Dermis microvascular lymphatic vessel endothelial cell (primary cell): ENCODE data around the gene LRRC74A. TPM values are rescaled to one million over a fixed set of nuclear protein-coding genes. Genes with fewer than 3 reads are reported as not detected.
"Not testable (repeated sequence)": the region's sequence is repeated elsewhere in the genome, so short reads cannot be mapped to it uniquely, and the experiment has no call there.

Experiments
- DNase-seq, 2 donors: peaks; one replicate each; pipeline versions ENCODE4 v3.0.0 to v3.0.0-alpha.2; 2010; ENCODE audit warnings: low read depth in 2 of 2
- total RNA-seq: library from RNA; depleted of rRNA; stranded (reverse); fragments of >200 nt; gene quantifications from 2 replicates; pipeline ENCODE4 v1.2.1, GENCODE V29; 2014

The LRRC74A gene
- total RNA-seq, 1 donor from 2014 or later: not detected

- peak in 1 of 2 donors; percentile 14 for DNase-seq
Observed at GRCh38 chr14:76884853-76885276, 58.7 kb downstream of the LRRC74A start.

DNA sequence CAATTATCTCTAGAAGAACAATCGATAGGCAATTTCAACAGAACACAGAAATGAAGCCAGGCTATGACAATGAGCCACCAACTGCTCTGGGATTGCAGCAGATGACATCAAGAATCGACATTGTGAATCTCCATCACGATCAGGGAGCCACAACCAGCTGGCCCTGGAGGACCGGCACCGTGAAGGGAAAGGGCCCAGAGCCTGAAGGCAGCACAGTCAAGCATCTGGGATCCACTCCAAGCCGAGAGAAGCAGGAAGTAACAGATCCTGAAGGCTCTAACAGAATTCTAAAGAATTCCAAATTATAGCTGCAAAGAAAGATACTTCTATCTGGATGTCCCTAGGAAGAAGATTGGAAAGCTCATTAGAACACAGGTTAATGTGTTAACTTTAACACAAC lies 61.0 kb downstream of the LRRC74A start:
- DNase-seq: no peak

- no peak for DNase-seq
Observed at GRCh38 chr14:76891391-76891790, 65.2 kb downstream of the LRRC74A start.

- no peak for DNase-seq
Observed at GRCh38 chr14:76894308-76894707, 68.1 kb downstream of the LRRC74A start.

GRCh38 chr14:76898006-76898405 lies 71.8 kb downstream of the LRRC74A start:
- not testable (repeated sequence) for DNase-seq

DNA sequence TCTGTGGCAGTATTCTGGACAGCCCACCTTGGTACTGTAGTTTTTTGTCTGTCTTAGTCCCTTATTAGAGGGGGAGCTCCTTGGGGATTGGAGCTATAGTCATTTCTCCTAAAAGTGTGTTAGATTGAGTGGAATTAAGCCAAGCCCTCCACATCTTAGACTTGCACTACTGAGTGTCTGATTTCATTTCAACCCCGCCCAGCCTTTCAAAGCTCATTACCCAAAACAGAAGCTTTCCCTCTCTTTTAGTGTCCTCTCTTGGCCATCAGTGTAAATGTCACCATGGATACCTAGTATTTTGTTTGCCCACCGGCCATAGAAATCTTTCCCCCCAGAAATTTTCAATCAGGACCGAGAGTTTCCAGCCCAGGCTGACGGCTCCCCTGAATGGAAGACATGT lies 74.5 kb downstream of the LRRC74A start:
- no peak for DNase-seq

DNA sequence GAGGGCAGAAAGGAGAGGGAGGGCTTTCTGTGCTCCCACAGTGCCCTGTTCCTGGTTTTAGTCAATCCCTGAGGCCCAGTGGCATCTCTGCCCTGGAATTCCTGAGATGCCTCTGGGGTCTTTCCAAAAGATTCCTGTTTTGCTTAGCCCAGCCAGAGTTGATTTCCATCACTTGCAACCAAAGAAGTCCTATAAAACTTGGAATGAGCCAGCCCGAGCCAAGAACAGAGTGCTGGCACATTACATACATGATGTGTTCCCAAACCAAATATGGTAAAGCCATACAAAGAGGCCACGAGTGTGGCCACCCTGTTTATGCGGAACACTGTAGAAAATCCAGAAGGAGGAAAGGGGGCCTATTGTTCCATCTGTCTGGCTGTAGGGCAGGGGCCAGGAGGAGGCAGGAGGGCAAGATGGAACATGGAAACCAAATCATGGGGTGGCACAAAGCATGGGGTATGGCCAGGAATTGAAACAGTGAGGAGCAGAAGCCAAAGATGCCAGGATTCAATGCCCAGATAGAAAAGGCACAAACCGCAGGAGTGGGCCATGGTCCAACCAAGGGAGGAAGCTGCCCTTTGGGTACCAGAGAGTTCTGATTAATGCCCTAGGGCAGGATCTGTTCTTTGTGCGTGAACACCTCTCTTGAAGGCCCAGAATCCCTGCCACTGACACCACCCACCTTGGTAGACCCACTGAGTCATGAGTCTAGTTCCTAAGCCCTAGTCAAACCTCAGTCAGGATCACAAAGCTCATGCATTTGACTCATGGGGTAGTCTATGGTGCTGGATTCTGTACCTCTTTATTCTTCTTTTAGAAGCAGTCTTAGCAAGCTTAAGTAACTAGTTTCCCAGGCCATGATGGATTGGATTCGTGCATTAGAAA lies 75.2 kb downstream of the LRRC74A start:
- no peak for DNase-seq

DNA sequence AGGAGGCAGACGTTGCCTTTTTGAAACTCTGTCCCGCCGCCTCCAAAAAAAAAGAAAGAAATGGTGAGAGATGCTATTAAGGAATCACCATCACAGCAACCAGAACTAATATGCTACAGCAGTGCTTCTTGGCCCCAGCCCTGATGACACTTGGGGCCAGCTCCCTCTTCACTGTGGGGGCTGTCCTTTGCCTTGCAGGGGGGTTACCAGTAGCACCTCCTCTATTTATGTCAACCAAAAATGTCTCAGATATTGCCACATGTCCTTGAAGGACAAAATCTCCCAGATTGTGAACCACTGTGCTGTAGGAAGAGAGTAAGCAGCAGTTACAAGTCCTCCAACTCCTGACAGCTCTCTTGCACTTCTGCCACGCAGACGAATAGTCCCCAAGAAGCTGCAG lies 76.4 kb downstream of the LRRC74A start:
- DNase-seq: no peak

GRCh38 chr14:76904100-76904739 lies 78.0 kb downstream of the LRRC74A start:
- peak in 1 of 2 donors; percentile 19 for DNase-seq

DNA sequence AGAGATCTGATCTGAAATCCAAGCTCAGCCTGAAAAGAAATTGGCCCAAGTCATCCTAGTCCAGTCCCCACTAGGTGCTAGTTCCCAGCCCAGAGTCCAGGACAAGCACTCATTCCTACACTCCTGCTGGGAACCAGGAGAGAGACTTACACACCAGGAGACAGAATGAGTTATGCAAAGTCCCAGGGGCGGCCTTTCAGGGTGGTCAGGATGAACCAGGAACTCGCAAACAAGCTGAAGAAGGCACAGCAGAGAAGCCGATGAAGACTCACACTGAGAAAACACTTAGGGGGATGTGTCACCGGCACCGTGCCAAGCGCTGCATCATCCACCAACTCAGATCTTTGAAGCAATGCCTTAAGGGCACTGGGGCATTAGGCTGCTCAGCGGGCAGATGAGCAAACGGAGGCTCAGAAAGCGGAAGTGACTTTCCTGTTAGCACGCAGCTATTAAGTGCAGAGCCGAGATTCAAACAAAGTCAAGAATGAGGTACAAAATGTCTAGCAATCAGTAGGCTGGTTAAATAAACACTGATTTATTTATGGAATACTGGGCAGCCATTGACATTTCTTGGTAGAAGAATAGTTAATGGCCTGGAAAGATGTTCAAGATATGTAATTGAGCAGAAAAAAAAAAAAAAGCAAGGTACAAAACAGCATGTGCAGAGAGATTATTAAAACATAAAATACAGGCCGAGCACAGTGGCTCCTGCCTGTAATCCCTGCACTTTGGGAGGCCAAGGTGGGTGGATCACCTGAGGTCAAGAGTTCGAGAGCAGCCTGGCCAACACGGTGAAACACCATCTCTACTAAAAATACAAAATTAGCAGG lies 78.7 kb downstream of the LRRC74A start:
- DNase-seq: peak in 1 of 2 donors; percentile 78

GRCh38 chr14:76908834-76909233 lies 82.6 kb downstream of the LRRC74A start:
- DNase-seq: no peak

DNA sequence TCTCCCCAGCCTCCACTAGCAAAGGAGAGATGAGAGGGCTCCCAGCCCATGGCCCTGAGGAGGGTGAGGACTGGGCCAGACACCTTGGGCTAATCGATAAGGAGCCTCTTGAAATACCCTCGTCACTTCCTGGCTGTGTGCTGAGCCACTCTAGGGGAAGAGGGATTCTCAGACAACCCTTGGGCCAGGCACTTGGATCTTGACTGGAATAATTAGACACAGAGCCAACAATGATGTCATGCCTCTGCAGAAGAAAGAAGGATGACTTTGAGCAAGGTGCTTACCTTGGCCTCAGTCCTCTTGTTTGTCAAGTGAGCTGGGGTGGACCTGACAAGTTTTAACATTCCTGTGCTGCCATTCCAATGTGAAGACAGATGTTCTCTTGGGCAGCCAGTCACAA lies 83.1 kb downstream of the LRRC74A start:
- DNase-seq: no peak

DNA sequence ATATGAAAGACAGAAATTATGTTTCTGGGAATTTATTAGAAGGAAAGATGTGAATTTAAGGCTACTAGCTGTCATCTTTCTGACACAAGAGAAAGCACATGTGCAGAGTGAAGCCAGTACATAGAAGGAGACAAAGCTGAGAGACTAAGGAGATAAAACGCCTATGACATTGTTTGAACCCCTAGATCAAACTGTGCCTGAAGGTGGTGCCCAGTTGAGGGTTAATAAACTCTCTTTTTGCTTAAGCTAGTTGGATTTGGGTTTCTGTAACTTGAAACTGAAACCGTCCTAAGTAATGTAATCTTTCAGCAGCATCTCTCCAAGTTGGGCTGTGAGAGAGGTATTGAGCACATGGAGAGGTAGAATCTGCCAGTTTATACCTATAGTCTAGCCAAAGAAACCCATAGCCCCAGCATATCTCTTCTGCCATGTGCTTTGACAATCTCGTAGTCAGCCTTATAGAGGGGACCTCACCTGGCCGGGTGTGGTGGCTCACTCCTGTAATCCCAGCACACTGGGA lies 84.2 kb downstream of the LRRC74A start:
- no peak for DNase-seq

DNA sequence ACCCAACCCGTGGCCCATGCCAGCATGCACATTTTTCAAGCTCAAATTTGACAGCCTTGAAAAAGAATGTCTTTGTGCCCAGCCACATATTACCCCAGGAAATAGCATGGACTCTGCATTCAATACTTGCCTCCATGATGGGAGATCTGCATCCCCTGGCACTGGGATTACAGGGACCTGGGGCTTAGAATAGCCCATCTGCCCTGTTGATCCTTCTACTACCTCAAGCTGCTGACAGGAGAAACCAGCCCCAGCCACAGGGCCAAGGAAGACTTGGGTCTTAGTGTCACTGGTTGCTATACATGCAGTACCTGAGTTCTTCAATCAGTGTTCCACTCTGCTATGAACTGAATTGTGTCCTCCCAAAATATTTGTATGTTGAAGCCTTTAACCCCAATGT lies 85.3 kb downstream of the LRRC74A start:
- DNase-seq: no peak

- DNase-seq: not testable (repeated sequence)
Observed at GRCh38 chr14:76914533-76915081, 88.4 kb downstream of the LRRC74A start.

DNA sequence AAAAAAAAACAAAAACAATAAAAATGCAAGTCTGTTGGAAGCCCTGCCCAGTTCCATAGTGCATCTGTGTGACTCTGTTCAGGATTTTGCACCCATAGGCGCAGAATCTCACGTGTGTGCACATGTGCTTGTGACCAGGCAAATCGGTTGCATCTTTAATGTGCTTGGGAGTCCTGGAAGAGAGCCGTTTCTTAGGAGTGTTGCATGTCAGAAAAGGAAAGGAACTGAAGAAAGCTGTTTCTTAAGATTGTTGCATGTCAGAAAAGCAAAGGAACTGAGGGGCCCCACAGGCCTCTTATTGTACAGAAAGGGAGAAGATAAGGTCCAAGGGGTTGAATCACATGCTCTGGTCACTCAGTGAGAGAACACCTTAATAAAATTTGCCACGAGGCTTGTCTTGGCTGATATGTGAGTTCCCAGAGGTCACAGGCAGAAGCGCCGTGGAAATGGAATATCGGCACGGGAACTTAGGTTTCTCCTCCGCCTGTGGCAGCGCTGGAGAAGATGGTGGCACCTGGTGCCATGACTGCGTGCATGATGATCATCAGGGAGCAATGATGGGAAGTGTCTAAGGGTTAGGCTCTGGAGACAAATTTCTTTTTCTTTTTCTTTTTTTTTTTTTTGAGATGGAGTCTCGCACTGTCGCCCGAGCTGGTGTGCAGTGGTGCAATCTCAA lies 90.0 kb downstream of the LRRC74A start:
- DNase-seq: no peak

DNA sequence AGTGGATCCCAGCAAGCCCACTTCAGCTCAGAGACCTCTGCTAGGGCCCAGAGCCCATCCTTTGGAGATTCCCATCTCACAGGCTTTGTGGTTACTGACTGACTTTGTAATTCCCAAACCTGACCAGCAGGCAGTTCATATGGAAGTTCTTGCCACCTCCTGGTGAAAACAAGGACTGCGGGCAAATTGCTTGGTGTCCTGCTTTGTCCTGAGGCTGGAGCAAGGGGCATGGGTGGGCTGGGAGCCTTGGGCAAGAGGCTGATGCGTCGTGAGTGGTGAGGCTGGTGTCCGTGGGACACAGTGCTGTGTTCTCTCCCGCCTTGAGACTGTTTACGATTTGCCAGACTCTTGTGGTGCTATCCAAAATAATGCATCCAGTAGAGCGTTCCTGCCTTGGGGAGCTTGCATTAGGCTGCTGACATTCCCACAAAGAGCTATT lies 91.0 kb downstream of the LRRC74A start:
- peak; percentile 69 to 80 for DNase-seq

GRCh38 chr14:76917745-76918255 lies 91.6 kb downstream of the LRRC74A start:
- no peak for DNase-seq

DNA sequence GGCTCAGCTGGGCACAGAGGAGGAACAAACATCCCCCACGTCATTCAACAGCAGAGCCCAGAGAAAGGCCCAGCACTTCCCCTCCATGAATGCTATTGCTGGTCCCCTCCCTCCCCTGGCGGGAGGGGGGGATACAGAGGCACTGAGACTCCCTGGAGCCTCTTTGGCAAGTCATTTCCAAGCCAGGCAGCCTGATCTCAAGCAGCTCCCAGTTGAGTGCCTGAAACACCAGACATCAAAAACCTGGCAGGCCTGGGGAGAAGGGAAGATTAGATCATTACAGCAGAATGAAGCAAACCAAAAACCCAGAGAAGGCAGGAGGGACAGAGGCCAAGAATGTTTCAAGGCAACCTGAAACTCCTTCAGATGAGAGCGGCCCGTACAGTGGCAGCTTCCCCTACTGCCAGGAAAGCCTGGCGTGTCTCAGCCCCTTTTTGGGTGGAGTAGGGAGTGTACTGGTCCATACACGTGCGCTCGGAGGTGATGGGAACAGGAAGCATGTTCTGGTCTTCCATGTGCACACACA lies 92.1 kb downstream of the LRRC74A start:
- DNase-seq: peak in 1 of 2 donors; percentile 51

DNA sequence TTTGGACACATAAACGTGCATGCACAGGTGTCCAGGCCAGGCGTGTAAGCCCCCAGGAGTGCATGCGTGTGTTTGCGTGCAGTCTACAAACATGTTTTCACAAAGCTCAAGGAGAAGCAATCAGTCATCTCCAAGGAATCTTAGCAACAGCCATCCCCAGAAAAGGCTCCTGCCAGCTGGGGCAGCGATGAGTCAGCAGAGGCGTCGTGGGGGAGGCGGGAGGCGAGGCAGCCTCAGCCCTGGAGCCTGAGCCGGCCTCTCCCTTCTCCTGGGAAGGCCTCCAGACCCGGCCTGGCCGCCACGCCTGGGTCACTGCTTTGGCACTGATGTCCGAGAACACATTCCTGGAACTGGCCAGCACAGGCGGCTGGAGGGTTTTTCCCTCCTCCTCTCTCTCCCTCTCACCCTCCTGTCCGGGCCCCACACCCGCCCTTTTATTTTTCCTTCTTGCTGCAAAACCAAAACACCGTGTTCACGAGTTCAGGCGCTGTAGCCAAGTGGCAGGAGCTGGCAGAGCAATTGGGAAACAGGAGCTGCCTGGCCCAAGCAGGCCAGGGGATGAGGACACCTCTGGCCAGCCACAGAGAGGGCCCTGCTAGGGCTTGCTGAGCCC lies 92.7 kb downstream of the LRRC74A start:
- peak; percentile 74 to 94 for DNase-seq
